ENCODE measurements around the gene FXYD6.

DNA sequence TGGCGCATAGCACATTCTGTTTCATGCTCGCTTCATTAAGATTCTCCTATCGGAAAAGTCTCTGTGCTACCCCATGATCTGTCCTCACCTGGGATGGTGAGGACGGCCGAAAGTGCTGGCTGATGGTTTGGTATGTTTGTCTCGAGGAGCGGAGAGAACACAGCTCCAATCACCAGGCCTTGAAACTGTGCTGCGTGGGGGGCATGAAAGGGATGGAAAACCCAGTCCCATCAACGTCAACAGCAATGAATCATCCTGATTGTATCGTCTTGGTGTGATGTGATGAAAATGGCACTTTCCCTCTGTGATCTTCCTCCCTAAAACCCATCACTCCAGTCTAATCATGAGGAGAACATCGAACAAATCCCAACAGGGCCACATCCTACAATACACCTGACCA, 8.4 kb downstream of the FXYD6 start:
- TF ChIP-seq KDM1A (IDR thresholded peaks at IDR 0.05; ENCODE audit: low read depth): no peak
- no peak for TF ChIP-seq CBX2 (IDR thresholded peaks at IDR 0.05; ENCODE audit: borderline replicate concordance, low read depth)
- no peak for TF ChIP-seq RAD21 (conservative IDR thresholded peaks at IDR 0.05 in 1 of 2, IDR thresholded peaks at IDR 0.05 in 1 of 2)
- TF ChIP-seq, protein P1, sequence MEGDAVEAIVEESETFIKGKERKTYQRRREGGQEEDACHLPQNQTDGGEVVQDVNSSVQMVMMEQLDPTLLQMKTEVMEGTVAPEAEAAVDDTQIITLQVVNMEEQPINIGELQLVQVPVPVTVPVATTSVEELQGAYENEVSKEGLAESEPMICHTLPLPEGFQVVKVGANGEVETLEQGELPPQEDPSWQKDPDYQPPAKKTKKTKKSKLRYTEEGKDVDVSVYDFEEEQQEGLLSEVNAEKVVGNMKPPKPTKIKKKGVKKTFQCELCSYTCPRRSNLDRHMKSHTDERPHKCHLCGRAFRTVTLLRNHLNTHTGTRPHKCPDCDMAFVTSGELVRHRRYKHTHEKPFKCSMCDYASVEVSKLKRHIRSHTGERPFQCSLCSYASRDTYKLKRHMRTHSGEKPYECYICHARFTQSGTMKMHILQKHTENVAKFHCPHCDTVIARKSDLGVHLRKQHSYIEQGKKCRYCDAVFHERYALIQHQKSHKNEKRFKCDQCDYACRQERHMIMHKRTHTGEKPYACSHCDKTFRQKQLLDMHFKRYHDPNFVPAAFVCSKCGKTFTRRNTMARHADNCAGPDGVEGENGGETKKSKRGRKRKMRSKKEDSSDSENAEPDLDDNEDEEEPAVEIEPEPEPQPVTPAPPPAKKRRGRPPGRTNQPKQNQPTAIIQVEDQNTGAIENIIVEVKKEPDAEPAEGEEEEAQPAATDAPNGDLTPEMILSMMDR (IDR thresholded peaks at IDR 0.05): no peak
- TF ChIP-seq, protein P2, sequence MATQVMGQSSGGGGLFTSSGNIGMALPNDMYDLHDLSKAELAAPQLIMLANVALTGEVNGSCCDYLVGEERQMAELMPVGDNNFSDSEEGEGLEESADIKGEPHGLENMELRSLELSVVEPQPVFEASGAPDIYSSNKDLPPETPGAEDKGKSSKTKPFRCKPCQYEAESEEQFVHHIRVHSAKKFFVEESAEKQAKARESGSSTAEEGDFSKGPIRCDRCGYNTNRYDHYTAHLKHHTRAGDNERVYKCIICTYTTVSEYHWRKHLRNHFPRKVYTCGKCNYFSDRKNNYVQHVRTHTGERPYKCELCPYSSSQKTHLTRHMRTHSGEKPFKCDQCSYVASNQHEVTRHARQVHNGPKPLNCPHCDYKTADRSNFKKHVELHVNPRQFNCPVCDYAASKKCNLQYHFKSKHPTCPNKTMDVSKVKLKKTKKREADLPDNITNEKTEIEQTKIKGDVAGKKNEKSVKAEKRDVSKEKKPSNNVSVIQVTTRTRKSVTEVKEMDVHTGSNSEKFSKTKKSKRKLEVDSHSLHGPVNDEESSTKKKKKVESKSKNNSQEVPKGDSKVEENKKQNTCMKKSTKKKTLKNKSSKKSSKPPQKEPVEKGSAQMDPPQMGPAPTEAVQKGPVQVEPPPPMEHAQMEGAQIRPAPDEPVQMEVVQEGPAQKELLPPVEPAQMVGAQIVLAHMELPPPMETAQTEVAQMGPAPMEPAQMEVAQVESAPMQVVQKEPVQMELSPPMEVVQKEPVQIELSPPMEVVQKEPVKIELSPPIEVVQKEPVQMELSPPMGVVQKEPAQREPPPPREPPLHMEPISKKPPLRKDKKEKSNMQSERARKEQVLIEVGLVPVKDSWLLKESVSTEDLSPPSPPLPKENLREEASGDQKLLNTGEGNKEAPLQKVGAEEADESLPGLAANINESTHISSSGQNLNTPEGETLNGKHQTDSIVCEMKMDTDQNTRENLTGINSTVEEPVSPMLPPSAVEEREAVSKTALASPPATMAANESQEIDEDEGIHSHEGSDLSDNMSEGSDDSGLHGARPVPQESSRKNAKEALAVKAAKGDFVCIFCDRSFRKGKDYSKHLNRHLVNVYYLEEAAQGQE (IDR thresholded peaks at IDR 0.05): no peak
- TF ChIP-seq NR3C1 (IDR thresholded peaks at IDR 0.05): no peak
